Choroid plexus epithelial cell (primary cell): ENCODE data around the gene C16orf89.
A peak's percentile ranks its signal among the peaks of the same experiment; 100 is the strongest.
"Not testable (repeated sequence)": the region's sequence is repeated elsewhere in the genome, so short reads cannot be mapped to it uniquely, and the experiment has no call there.

Source experiments
- DNase-seq: peaks from one replicate; pipeline ENCODE4 v3.0.0-alpha.2; 2010; ENCODE audit warnings: low read depth
- H3K4me3 ChIP-seq: 2 replicates; pipeline ENCODE4 v1.5.1; 2011; ENCODE audit warnings: low read depth, mild to moderate bottlenecking, control low read depth, low read length, moderate library complexity
- TF ChIP-seq, protein P1 (sequence below): conservative IDR thresholded peaks from 2 replicates; pipeline ENCODE4 v1.5.1; 2011; ENCODE audit warnings: low read depth, mild to moderate bottlenecking, control low read depth, inconsistent platforms, low read length, moderate library complexity

C16orf89 gene

GRCh38 chr16:5045499-5046115, 20.1 kb downstream of the C16orf89 start:
- TF ChIP-seq, protein P1, sequence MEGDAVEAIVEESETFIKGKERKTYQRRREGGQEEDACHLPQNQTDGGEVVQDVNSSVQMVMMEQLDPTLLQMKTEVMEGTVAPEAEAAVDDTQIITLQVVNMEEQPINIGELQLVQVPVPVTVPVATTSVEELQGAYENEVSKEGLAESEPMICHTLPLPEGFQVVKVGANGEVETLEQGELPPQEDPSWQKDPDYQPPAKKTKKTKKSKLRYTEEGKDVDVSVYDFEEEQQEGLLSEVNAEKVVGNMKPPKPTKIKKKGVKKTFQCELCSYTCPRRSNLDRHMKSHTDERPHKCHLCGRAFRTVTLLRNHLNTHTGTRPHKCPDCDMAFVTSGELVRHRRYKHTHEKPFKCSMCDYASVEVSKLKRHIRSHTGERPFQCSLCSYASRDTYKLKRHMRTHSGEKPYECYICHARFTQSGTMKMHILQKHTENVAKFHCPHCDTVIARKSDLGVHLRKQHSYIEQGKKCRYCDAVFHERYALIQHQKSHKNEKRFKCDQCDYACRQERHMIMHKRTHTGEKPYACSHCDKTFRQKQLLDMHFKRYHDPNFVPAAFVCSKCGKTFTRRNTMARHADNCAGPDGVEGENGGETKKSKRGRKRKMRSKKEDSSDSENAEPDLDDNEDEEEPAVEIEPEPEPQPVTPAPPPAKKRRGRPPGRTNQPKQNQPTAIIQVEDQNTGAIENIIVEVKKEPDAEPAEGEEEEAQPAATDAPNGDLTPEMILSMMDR = no peak
- no peak overlapping the region for H3K4me3 ChIP-seq
- DNase-seq = no peak

- not testable (repeated sequence) for DNase-seq, H3K4me3 ChIP-seq
Observed at GRCh38 chr16:5044581-5044980, 21.2 kb downstream of the C16orf89 start.

- no peak for DNase-seq
- no peak overlapping the region for H3K4me3 ChIP-seq
- TF ChIP-seq, protein P1 = no peak
Observed at GRCh38 chr16:5044011-5044540, 21.7 kb downstream of the C16orf89 start.

GRCh38 chr16:5042574-5043171, 23.1 kb downstream of the C16orf89 start:
- TF ChIP-seq, protein P1 = peak; percentile 12
- DNase-seq = peak; percentile 21

GRCh38 chr16:5041600-5042133, 24.1 kb downstream of the C16orf89 start:
- TF ChIP-seq, protein P1 = no peak
- H3K4me3 ChIP-seq = no peak overlapping the region
- DNase-seq = peak; percentile 43

More at GRCh38 chr16:5042574-5043171, 23.1 kb downstream of the C16orf89 start:
- H3K4me3 ChIP-seq = no peak overlapping the region

DNA sequence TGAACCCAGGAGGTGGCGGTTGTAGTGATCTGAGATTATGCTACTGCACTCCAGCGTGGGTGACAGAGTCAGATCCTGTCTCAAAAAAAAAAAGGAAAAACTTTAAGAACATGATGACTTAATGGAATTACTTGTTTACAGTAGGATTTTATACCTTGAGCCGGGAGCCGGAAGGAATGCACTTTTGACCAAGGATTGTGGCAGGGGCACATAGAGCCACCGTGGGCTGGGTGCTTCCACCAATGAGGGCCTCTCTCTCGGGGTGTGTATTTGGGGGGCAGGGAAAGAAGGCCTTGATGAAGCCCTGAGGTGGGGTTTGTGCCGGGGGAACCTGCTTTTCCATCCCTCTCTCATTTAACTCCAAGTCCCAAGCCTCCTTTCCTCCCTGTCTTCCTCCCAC, 25.3 kb downstream of the C16orf89 start:
- TF ChIP-seq, protein P1 = no peak
- DNase-seq = no peak
- H3K4me3 ChIP-seq = no peak overlapping the region

DNA sequence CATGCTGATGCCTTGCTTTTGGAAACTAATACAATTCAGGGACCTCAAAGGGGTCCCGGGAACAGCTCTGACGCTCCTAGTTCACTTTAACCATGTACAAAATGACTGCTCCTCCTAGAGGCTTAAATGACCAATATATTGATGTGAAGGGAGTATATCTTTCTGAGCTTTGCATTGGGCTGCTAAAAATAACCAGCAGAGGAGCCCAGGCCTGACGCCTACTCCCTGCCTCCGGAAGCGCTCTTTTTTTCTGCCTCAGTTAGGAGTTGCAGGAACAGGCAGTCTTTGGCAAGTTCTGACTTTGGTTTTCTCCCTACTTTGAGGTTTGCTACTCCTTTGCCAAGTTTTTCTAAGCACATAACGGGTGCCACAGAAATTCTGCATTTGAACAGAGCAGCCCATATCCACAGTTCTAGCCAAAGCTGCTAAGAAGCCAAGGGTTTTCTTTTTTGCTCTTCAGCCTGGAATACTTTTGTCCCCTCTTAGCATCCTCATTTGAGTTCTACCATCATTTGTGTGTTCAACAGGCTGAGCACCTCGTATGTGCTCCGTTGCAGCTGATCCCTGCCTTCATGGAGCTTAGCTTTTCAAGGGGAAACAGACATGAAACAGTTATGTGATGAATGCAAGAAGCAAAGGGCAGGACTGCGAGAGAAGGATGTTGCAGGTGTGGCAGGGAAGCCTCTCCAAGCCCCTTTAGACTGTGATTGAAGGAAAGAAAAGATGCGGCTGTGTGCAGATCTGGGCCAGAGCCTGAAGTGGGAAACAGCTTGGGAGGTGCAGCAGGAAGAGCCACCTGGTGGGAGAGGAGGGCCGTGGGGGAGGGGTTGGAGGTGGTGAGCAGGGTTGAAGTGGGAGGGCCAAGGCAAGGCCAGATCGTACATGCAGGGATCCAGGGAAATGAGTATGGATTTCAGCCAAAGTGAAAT, 29.3 kb downstream of the C16orf89 start:
- TF ChIP-seq, protein P1 = no peak
- peak; percentile 59 for DNase-seq
- no peak overlapping the region for H3K4me3 ChIP-seq
